Left renal cortex interstitium (tissue), 4 donors: Measurements from ENCODE around the gene AATF. TPM values are rescaled to one million over a fixed set of nuclear protein-coding genes. Genes with fewer than 3 reads are reported as not detected.

Source experiments
- DNase-seq, 4 donors: peaks; one replicate each; pipeline ENCODE4 v3.0.0-alpha.2; 2013; ENCODE audit warnings: low read depth in 4 of 4, low spot score in 2 of 4, missing footprints in 1 of 4
- polyA plus RNA-seq, 4 donors: library from polyadenylated mRNA; unstranded; fragments of 120-200 nt; gene quantifications; one replicate each; pipeline ENCODE4 v1.2.1, GENCODE V29; 2013; ENCODE audit not compliant: insufficient read length in 4 of 4

The AATF gene
- polyA plus RNA-seq, 4 donors, result 48.4 to 55.3 (median 50.4) TPM

DNA sequence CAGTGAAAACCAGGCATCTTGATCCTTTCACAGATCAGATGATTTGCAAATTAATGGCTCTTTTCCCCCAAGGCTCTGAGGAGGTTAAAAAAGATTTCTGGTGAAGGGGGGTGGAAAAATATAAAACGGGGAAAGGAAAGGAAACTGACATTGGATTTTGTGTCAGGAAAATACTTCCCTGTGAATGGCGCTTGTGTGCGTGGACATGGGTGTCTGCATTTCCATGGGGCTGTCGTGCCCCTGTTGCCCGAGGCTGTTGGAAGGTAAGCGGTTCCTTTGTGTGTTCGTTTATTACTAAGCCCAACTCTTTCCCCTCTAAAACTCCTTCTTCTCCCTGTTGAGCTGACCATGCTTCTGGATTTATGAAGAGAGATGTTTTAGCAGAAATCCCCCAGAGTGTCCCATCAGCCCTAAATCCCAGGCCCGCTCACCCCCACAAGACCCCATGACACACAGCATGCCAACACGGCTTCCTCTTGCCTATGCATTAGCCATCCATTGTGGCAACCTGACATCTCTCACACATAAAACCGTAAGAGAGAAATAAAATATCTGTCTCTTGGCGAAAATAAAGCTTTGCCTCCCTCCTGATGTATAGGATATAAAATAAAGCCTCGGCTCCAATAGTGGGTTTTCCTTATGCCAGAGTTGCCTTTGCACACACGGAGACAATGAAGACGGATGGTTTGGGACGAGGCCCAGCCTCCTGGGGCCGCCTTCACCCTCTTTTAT is 18.7 kb upstream of the AATF start:
- DNase-seq, result no peak

DNA sequence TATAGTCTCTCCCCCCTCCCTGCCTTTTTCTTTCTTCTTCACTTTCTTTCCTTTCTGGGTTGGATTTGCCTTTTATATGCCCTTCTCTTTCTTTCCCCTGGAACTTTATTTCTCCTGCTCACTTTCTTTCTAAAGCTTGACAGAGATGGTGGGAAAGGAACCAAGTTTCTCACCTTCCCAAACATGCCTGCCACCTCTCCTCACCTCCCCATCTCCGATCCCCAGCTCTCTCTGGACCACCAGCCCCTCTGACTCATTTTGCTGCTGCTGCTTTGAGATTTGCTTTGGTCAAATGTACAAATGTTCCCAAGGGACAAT is 18.2 kb upstream of the AATF start:
- no peak for DNase-seq

DNA sequence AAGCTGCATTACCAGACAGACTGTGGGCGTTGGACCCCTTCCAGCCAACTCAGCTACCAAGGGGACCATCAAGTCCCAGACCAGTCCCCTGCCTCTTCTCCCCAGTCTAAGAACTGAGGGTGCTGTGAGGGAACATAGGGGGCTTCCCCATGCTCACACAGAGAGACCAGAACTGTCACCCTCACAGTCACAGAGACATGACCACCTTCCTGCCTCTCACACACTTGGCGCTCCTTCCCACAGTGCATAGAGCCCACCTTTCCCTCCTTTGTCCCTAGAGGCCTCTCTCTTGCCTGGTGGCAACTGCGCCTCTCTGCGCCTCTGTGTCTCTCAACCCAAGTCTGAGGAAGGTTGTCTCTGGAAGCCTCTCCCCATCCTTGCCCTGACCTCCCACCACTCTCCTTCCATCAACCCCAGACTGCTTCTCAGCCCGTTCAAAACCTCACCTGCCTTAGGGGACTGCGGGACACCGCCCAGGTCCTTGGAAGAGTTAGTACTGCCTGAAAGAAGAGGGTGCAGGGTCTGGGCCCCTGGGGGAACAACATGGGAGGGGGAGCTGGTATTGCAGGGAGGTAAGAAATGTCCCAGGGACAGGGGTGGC is 17.6 kb upstream of the AATF start:
- no peak for DNase-seq

DNA sequence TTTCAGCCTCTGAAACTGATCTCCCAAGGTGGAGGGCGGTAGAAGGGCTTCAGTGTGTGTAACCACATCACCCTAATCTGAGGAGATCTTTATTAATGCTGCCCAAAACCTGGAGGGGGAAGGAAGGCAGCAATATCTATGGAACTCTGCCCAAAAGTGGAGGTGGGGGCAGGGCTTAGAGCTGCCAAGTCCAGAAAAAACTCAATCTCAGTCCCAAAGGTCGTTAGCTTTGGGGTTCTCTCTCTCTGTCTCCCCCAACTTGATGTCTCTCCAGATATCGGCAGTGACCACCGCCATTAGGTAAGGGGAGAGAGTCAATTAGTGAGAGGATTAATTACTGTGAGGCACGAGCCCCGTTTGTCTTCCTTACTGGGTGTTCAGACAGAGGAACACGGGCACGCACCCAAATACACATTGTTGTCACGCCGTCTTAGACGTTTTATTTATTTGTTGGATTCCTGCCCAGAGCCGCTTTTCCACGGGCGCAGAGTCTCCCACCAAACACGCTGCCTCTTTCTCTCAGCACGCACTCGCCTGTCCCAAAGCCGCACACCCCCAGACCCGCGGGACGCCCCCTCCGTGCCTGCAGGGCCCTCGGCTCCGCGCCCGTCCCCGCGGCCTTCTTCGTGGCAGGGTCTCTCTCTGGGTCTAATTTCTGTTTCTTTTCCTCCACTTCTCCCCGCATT is 16.9 kb upstream of the AATF start:
- no peak for DNase-seq

DNA sequence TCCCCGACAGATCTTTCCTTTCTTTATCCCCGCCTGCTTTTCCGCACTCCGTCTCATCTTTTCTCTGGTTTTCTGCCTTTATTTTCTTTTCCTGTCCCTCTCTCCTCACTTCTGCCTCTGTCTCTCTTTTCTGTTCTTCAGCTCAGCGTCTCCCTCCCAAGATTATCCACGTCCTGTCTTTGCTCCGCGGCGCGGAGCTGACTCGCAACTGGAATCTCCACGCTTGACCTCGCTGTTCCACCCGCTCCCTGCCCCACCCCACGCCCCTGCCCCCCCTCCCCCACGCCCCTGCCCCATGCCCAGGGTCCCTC is 16.4 kb upstream of the AATF start:
- DNase-seq, result no peak

DNA sequence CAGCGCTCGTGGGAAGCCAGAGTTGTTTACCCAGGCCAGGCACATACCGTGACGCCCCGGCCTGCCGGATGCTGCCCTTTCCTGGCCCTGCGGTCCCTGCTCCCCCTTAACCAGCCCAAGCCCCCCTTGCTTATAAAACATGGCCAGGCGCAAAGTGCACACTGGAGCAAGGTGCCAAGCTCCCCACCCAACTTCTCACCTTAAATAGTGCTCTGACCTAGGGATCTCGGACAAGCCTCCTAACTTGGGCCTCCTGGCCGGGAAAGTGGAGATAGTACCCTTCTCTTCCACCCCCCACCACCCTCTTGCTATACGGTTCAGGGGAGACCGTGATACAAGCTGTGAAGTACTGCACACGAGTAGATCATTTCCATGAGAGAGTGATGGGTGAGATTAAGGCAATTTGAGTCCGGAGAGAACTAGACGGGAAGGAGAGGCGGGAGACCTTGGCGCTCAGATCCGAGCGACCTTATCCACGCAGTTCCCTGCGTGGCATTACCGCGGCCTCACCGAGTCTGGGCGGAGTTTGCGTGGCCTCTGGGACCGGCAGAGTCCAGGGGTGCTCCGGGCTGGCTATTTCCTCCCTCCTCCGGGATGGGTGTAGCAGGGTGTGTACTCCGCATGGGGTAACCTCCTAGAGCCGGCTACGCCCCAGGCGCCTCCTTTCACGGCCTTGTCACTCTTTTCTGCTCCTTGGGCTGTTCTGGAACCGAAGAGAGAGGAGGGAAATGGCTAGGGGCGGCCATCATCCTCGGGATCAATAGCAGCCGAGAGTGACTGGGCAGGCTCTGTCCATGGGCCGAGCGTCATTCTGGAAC is 15.9 kb upstream of the AATF start:
- DNase-seq, result no peak

DNA sequence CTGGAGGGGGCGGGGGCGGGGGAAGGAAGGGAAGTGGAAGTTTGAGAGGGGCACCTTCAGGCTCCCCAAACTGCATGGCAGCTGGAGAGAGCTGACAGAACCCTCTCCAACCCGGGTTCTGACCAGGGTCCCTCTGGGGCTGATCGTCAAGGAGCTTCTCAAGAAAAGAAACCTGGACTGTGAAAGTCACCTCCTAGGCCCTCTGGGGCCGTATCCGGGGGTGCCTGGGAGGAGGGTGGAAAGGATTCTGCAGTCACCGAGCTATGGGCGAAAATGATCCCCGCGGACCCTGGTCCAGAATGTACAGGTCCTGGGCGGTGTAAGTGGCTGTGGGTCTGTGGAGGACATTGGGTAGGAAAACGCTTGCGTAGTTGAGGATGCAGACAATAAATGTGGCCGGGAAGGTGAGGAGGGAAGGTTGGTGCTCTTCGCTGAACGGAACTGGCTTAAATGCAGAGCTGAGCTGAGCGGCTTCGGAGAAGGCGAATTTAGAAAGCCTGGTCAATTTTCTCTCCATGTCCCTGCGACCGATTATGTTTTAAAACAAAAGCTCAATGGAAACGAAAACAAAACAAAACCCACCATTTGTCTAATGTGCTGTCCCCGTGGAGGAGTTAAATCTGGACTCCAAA is 15.1 kb upstream of the AATF start:
- no peak for DNase-seq

DNA sequence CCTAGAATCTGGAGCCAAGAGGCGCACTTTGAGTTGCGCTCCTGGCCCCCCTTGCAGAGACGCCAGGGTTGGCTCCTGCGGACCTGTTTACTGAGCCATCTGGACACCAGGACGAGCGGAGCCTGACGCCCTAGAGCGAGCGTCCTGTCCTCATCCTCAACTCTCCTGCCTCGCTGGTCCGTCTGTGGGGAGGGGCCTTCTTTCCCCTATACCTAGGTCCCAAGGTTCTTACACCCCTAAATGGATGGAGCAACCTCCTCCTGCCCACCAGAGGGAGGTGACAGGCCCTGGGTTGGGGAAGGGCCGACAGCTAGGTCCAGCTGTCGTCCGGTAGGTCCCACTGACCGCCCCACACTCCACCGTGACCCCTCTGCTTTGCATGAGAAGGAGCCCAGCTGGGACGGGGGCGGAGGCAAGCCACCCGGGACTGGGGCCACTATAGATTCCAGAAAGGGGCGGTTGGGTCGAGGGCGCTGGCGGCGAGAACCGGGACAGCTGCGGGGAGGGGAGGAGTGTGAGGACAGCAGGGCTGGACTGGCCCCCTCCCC is 14.5 kb upstream of the AATF start:
- no peak for DNase-seq

DNA sequence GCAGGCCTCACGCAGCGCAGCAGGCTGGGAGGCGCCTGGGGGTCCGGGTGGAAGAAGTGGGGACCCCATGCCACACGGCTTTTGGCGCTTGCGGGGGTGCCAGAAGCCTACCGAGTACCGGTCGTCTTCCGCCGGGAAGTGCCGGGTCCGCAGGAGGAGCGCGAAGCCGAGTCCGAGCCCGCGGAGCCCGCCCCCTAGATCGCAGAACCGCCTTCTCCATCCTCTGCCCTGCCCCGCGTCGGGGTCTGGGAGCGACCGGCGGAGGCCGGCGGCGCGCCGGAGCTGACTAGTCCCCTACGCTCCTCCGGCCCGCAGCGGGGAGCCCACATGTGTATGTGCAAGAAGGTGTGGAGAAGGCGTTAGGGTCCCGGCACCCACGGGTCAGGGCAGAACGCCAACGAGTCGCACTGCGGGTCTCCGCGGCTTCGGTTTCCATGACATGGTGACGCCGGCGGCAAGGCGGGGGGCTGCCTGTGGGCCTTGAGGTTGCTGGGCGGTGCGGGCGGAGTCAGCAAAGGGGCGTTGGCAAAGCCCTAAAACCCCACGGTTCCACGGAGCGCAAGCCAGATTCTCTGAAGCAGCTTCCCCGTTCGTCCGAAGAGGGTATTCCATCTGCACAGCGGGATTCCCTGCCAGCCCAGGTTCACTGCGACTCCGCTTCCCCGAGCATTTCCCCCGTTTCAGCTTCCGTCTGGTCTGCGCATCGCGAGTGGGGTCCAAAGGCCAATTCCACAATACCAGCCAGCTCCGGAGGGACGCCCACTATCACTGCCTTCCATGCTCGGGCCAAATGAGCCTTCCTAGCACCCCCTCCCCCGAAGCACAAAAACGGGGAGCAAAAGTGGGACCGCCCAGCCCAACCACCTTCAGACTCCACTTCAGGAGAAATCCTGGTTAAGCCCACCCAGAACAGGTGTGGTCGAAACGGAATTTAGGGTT is 13.8 kb upstream of the AATF start:
- DNase-seq, result no peak

- no peak for DNase-seq
These were observed 12.9 kb upstream of the AATF start for GRCh38 chr17:36935671-36936454.

DNA sequence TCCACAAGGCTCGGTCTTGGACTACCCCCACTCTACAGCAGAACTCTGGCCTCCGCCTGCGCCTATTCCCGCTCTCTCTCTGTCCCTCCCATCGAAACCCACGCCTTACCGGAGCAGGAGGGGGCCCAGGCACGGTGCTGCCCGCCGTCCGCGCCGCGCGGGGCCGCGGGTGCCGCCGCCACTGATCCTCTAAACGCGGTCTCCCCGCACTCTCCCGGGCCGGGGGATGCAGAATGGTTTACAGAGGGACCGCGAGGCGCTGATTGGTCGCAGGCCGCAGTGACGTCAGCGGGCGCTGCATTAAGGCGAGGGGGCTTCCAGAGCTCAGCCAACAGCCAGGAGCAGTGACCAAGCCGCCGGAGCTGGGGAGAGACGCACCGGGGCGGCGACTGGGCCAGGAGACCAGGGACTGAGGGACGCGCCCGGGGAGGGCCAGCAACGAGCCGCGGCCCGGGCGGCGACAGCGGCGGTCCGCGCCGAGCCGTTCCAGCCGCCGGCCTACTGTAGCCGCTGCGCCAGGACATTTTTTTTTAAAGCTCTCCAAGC is 12.2 kb upstream of the AATF start:
- no peak for DNase-seq

DNA sequence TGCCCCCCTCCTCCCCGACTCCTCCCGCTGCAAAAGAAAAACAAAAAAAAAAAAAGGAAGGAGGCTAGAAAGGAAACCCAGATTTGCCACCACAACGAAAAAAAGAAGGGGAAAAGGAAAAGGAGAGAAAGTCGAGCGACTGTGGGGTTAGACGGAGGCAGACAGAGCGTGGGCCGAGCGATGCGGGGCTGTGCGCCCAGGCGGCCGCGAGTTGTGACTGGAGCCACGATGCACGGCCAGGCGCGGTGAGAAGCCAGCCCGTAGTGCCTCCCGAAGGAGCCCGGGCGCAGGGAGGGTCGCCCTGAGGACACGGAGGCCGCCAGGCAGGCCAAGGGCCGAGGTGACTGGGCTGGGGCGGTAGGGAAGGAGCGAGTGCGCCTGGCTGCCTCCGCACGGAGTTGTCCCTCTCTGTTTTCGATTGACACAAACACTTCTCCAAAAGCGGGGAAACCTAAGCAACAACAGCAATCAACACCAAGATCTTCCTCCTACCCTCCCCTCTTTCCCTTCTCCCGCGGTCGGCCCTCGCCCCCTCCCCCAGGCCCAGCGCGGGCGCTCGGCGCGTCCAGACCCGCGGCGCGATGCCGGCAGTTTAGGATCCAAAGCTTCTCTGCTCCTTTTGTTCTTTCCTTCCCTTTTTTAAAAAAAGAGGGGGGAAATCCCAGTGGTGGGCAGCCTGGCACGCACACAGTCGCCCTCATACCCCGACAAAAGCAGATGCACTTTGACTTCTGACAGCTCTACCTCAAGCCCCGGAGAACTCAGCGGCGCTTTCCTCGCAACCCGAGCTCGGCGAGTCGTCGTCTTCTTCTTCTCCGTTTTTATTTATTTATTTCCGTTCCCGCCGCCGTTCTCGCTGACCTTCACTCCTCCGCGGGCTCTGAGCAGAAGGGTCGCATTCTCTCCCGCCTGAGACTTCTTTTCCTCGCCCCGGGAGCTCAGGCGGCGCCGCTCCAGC is 11.5 kb upstream of the AATF start, which contains the start of gene LHX1:
TSS of gene LHX1 (plus strand) at position 475 of the 958 bp plus-strand sequence. CDS start 723 bp downstream, outside the sequence.
- no peak for DNase-seq

DNA sequence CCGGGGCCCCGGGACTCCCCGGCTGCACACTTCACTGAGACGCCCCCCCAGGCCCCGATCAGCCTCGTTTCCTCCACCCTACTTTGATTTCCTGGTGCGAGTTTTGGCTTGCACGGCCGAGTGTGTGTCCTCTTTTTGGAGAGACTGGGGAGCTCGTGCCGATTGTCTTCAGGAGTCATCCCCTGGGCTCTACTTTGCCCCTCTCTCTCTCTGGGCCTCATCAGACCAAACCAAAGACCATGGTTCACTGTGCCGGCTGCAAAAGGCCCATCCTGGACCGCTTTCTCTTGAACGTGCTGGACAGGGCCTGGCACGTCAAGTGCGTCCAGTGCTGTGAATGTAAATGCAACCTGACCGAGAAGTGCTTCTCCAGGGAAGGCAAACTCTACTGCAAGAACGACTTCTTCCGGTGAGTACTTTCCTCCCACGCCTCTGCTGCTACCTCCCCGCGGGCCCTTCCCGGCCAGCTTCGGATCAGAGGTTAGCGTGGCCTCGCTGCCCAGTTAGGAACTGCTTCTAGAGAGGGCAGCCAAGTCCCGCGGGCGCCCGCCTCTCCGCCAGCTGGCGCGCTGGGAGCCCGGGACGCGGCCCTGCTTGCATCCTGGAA is 10.7 kb upstream of the AATF start:
- DNase-seq, result no peak

DNA sequence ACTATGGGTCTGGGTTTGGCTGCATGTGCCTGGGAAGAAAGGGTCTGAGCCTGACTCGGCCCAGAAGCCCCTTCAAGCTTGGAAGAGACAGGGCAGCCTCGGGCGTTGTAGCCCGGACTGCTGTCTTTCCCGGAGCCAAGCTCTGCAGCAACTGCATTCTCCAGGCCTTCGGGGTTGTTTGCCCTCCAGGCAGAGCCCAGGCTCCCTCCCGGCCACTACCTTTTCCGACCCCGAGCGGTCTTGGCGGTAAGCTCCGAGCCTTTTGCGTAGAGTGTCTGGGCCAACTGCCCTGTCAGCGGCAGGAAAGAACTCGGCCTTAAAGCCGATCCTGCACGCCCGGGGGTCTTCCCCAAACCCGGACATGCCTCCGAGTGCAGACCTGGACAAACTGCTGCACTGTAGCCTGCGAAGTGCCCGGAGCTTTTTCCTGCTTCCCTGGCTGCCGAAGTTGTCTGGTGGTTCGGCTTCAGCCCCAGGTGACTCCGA is 10.1 kb upstream of the AATF start:
- DNase-seq, result no peak

GRCh38 chr17:36939052-36939801 is 9.5 kb upstream of the AATF start:
- no peak for DNase-seq

DNA sequence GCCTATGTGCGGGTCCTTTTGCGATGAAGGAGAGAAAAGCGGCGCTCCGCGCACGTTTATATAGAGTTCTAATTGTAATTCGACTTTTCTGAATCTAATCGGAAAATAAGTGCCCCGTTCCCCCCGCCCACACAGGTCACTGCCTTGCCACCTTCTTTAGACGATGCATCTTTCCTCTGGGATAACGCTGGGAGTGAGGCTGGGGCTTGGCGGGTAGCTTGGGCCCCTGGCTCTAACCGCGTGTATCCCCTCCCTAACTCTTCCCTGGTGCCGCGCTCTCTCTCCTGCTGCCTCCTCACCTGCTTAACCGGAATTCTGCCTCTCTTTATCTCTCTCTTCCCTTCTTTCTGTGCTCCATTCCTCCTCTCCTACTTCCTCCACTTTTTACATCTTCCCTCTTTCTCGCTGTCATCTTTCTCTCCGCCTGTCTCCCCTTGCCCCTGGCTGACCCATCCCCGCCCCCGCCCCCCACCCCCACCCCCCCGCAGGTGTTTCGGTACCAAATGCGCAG is 8.9 kb upstream of the AATF start:
- no peak for DNase-seq
